HG02852 (cell line): ENCODE measurements around the gene SLC25A44.

Experiments used
- ATAC-seq: cut with Tn5 transposase; IDR thresholded peaks from one replicate; pipeline ENCODE4 v1.9.1; 2021; ENCODE audit warnings: mild to moderate bottlenecking, moderate library complexity; ENCODE audit not compliant: unreplicated experiment

SLC25A44 gene

DNA sequence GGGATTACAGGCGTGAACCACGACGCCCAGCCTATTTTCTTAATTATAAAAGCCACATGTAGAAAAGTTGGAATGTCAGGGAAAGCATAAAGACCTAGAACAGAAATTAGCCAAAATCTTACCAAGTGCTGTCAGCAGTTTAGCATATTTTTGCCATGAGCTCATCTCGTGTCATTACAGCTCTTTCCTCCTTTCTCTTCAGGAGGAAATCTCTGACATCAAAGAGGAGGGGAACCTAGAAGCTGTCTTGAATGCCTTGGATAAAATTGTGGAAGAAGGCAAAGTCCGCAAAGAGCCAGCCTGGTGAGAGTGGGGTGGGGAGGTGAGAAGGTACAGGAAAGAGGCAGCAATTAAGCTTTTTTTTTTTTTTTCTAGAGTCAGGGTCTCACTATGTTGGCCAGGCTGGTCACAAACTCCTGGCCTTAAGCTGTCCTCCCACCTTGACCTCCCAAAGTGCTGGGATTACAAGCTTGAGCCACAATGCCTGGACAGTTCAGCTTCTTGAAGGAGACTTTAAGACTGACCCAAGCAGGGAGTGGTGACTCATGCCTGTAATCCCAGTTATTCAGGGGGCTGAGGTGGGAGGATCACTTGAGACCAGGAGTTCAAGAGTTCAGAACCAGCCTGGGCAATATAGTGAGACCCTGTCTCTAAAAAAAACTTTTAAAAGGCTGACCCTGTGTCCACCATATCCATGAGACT, 39.7 kb downstream of the SLC25A44 start:
- ATAC-seq = no peak

DNA sequence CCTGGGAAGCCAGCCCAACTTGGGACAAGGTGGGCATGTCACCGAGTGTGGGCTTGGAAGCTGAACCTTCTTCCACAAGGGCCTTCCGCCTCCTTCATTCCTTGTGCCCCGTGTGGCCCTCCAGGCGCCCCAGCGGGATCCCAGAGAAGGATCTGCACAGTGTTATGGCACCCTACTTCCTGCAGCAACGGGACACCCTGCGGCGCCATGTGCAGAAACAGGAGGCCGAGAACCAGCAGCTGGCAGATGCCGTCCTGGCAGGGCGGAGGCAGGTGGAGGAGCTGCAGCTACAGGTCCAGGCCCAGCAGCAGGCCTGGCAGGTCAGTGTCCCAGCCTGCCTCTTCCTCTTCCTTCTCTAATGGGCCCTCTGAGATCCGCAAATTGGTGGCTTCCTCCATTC, 42.3 kb downstream of the SLC25A44 start:
- ATAC-seq = no peak

DNA sequence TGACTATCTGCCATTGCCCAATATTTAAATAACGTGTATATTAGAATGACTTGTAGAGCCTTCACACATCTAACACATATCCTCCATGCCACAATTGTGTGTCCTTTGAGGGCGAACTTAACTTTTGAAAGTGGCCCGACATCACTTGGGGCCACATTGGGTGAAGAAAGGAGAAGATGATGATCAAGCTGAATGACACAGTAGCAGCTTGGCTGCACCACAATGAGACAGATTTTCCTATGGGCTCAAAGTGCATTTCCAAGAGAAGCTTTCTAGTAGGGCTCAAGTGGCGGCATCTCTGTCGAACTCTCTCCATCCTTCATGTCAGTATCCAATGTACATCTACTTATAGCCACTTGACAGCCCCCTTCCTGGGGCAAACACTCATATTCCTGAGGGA, 44.3 kb downstream of the SLC25A44 start:
- ATAC-seq = no peak

DNA sequence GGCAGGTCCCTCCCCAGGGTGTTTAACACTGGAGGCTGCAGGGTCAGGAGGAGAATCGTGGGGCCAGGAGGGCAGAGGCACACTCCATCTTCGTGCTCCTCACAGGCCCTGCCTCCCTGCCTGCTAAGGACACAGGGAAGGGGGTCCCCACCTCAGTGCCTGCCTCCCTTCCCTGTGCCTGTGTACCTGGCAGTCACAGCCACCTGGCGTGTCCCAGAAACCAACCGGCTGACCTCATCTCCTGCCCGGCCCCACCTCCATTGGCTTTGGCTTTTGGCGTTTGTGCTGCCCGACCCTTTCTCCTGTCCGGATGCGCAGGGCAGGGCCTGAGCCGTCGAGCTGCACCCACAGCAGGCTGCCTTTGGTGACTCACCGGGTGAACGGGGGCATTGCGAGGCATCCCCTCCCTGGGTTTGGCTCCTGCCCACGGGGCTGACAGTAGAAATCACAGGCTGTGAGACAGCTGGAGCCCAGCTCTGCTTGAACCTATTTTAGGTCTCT, 47.5 kb downstream of the SLC25A44 start:
- ATAC-seq = no peak

DNA sequence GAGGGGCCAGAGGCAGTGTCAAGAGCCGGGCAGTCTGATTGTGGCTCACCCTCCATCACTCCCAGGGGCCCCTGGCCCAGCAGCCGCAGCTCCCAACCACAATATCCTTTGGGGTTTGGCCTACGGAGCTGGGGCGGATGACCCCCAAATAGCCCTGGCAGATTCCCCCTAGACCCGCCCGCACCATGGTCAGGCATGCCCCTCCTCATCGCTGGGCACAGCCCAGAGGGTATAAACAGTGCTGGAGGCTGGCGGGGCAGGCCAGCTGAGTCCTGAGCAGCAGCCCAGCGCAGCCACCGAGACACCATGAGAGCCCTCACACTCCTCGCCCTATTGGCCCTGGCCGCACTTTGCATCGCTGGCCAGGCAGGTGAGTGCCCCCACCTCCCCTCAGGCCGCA, 48.0 kb downstream of the SLC25A44 start, which contains the start of gene BGLAP:
BGLAP (plus strand) TSS at position 259 of the 400 bp plus-strand sequence; CDS start at position 307, 48 bp downstream.
- no peak for ATAC-seq

DNA sequence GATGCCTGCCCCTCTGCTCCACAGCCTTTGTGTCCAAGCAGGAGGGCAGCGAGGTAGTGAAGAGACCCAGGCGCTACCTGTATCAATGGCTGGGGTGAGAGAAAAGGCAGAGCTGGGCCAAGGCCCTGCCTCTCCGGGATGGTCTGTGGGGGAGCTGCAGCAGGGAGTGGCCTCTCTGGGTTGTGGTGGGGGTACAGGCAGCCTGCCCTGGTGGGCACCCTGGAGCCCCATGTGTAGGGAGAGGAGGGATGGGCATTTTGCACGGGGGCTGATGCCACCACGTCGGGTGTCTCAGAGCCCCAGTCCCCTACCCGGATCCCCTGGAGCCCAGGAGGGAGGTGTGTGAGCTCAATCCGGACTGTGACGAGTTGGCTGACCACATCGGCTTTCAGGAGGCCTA, 48.8 kb downstream of the SLC25A44 start:
- no peak for ATAC-seq

DNA sequence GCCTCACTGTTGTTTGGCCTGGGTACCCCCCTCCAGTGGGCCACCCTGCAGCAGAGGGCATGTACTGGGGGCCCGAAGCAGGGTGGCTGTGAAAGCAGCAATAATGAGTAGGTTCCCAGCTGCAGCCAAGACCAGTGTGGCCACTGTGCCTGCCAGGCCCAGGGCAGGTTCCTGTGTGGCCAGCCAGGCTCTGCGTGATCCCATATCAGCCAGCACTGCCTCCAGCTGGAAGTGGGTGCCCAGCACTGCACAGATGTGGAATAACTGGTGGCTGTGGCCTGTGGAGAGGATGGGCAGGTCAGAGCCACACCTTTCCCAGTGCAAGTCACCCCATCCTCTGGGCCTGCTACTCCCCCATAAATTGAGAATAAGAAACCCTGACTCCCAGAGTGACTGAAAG, 50.2 kb downstream of the SLC25A44 start:
- ATAC-seq = no peak

DNA sequence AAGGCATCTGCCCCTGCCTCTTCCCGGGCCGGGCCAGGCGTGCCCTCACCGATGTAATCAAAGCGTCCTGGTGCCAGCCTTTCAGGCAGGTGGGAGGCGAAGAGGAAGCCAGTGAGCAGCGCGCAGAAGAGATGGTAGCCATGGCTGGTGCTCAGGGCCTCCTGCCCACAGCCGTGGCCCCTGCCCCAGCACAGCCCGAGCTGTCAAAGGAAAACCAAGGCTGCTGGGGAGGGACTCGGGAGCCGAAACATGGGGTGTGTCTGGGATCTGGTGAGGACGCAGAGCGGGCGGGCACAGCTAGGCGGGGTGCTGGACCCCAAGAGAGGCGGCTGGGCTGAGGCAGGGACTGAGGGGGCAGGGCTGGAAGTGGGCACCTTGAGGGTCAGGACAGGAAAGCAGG, 50.8 kb downstream of the SLC25A44 start:
- ATAC-seq = no peak

DNA sequence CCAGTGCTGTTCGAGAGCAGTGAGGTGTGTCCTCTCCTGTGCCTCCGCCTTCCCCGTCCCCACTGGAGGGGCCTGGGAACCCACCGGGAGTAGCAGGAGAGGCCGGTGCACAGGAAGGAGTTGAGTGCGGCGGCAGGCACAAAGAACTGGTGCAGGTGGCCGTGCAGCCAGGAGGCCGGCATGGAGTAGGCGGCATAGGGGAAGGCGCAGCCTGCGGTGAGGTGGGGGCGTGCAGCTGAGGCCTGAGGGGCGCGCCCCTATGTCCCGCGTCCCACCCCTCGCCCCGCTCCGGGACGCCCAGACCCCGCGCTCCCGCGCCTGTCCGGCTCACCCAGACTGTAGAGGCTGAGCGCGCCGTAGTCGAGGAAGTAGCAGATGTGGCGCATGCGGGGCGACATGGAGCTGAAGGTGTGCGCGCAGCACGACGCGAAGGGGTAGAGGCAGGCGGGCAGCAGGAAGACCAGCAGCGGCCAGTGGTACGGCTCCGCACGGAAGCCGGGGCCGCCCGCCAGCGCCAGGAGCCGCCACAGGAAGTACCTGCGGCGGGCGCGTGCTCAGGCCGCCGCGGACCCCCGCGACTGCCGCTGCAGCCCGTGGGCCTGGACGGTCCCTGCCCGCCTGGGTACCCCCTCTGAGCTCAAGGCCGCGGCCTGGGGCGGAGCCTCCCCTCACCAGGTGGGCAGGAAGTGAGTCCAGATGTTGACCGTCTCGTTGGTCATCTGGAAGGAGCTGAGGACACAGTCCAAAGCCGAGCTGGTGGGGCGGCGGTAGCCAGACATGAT, 51.7 kb downstream of the SLC25A44 start:
- no peak for ATAC-seq

DNA sequence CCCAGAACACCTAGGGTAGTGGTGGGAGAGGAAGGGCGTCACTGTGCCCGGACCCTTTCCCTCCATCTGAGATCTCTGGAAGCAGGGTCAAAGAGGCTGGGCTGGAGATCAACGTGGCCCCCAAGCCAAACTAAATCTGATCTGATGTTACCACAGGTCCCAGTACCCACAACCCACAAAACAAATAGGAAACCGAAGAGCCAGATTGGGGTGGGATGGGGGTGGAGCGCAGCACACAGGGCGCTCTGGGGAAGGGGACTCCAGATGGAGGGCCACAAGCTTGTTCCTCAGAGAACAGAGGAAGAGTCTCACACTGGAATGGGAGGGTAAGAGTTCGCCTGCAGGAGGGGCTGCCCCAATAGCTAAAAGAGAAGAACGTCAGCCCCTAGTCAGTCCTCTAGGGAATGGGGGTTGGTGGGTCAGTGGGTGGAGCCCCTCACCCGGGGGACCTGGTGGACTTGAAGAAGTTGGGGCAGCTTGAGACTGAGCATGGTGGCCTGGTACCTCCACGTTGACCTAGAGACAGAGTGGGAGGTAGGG, 52.4 kb downstream of the SLC25A44 start:
- ATAC-seq = no peak

DNA sequence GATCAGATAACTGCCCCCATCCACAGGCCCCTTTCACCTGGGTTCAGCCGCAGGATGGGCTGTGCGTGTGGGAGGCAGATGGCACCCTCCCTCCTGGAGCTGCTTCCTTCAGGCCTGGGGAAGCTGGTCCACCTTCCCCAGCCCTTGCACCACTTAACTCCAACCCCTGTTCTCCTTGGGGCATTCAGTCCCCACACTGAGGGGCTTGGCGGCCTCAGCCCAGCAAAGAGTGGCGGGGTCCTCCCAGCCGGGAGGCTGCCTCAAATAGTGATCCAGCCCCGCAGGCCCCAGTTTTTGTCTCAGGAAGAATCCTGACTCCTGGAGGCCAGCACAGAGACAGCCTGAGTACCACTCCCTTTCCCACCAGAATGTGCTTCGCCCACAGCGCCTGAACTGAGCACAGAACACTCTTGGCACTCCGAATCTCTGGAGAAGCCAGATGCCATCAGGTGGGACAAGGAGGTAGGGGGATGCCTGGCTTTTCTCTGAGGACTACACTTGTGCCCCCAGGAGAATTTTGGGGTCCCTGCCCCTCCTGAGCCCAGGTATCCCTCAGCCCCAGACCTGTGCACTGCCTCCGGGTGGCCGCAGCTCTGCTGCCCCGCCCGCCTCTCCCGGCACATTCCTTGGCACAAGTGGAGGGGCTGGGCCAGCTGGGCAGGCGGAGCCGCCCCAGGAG, 53.0 kb downstream of the SLC25A44 start:
- ATAC-seq = no peak

DNA sequence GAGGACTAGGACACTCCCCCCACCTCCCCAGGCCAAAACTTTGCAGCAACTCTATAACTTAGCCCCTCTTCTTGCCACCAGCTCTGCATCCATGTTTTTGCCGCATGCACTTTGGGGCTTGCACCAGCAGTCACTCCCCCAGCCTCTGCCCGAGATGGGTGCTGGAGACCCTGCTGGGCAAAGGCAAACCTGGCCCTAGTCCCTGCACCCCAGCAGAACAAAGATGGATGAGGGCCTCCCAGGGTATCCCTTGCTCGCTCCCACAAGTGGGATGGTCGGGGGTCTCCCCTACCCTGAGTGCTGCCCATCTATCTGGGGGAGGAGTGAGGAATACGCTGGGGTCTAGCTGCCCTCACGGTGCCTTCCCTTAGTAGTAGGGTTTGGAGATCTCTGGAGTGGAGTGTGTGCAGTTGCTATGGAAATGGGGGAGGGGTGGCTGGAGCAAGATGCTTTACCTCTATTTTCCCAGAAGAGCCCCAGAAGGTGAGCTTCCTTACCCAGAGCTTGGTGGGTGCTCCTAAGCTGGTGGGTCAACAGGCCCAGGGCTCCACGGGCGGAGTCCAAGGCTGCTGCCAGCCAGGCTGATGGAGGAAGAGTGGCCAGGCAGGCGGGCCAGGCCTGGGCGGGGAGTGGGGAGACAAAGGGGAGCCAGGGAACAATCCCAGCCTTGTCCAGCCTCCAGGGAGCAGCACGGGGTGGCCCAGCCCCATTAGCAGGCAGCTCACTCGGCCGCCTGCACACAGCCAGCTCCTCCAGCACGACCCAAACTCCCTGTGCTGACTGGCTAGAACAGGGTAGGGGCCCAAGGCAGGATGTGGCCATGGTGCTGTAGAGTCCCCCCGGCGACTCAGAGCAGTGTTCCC, 53.8 kb downstream of the SLC25A44 start, which contains the start of gene PAQR6:
PAQR6 (minus strand) TSS at position 597 of the 863 bp plus-strand sequence. CDS start 1,325 bp downstream, outside the sequence.
- ATAC-seq = no peak

DNA sequence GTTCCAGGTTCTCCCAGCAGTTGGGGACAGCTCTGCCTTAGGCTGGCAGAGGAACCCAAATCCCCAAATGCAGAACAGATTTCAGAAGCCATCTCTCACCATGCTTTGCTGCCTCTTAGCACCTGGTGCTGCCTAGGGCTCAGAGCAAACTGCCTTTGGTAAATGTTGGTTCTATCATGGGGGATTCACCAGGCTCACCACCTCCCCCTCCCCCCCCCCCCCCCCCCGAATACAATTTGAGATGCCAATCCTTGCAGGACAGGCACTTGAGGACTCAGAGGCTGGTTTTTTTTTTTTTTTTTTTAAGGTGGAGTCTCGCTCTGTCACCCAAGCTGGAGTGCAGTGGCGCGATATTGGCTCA, 54.4 kb downstream of the SLC25A44 start:
- no peak for ATAC-seq

DNA sequence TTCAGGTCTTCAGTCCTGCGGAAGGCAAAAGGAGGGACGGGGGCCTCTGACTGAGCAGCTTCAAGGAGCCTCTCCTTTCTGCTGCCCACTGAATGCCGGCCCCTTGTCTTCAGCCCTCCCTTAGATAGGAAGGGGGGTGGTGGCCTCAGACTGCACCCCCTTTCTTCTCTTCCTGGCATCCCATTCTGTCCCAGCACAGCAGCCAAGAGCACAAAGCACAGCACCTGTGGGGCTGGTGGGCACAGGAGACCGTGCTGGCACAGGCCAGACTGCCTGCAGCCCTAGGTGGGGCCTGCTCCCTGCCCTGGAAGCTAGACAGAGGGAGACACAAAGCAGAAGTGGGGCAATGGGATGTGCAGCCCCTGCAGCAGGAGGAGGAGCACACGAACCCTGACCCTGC, 55.7 kb downstream of the SLC25A44 start:
- ATAC-seq = no peak

DNA sequence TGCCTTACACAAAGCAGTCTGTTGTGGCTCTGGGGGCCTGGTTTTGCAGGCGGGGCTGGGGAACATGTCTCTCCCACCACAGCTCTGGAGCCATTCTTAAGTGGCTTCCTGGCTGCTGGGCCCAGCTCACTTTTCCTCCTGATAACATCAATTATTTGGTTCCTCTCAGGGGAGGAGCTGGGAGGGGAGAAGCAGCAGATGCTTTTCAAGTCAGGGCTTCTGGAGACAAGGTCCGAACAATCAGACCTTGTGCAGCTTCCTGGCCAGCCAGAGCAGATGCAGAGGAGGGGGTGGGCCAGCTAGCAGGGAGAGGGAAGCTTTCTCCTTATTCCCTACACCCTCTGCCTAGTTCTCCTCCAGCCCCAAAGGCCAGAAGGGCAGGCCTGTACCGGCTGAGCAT, 57.6 kb downstream of the SLC25A44 start:
- ATAC-seq = no peak

DNA sequence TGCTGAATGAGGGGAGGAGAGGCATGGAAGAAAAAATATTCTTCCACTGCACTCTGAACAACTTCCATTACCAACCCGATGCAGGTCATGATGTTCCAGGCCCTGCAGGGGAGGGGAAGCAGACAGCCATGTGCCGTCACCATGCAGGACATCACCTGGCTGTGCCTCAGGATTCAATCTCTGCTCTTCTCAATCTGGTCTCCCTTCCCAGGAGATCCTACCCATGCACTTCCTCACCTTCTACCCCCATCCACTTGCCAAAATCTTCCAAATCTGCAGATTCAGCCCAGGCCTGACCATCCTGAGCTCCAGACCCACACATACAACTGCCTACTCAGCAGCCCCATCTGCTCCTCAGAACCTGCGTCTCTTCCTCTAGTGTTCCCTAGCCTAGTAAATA, 59.7 kb downstream of the SLC25A44 start:
- ATAC-seq = no peak

DNA sequence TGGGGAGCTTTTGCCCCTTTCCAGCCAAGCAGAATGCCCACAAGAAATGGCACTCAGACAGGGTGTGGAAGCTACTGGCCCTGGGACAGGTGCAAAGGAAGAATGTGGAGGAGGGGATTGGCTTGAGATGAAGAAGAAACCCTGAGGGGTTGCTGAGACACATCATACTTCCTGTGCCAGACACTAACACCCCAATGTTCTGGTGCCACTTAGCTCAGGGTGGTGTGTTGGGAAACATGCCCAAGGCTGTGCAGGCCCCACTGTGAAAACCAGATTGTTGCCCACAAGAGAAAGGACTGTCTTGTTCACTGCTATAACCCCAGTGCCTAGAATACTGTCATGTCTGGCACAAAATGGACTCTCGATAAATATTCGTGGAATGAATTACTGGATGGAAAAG, 63.8 kb downstream of the SLC25A44 start:
- ATAC-seq = no peak

DNA sequence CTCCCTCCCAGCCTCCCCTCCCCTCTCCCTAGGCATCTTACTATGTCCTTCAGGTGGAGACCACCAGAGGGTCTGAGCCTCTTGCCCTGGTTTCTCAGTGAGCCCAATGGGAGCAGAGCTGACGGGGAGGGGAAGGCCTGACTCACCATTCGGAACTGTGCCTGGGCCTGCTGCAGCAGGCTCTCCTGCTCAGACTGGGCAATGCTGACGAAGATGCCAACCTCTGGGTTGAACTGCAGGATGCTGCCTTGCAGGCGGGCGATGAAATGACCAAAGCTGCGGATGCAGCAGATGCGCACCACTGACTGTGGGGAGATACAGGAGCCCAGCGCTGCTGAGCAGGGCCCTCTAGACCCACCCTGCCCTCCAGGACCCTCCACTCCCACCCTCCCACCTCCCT, 65.0 kb downstream of the SLC25A44 start:
- no peak for ATAC-seq

DNA sequence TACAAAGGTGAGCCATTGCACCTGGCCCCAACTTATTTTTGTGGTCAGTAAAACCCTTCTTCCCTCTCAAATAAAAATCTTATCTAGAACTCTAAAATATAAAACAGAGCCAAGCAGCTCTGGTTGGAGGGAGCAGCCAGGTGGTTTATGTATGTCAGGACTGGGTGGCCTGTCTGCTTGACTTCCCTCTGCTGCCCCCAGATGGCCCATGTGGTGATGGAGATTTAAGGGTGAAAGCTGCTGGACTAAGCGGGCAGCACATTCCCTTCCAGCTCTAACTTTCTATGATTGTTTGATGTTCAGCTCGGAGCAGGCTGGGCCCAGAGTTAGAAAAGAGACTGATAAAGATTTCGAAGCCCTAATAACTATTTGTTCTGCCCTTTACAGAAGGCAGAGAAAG, 65.9 kb downstream of the SLC25A44 start:
- ATAC-seq = no peak

DNA sequence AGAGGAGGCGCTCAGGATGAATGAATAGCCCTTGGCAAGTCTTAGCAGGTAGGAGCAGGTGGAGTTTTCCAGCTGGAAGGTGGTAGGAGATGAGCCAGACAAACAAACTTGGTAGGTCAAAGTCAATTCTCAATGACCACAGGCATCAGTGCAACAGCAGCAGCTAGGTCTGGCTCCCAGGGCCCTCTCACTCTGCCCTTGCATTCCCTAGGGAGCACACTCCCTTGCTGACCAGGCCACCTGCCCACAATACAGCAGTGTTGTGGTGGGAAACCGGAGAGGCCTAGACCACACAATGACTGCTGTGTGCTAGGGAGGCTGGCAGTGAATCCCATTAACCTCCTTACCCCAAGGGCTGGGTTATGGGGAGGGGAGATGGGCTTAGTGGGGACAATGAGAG, 67.0 kb downstream of the SLC25A44 start:
- no peak for ATAC-seq
